OCI-LY7 (cell line): ENCODE measurements around the gene PLIN1. TPM values are rescaled to one million over a fixed set of nuclear protein-coding genes. Genes with fewer than 3 reads are reported as not detected.

Experiments used
- small RNA-seq: library from RNA; depleted of rRNA; stranded (forward); fragments of <200 nt; gene quantifications from one replicate; pipeline ENCODE3, GENCODE V24; 2014
- total RNA-seq, 2 experiments: library from RNA; depleted of rRNA in 1 of 2; stranded (reverse); fragments of >200 nt in 1 of 2; shearing (Covaris generic) in 1 of 2; gene quantifications; 2 replicates each; pipeline ENCODE4 v1.2.3, GENCODE V29; 2014 to 2022

Gene PLIN1
- total RNA-seq, 2 experiments from 2014 or later = 0.19 TPM; not detected in 1

Small RNA genes lying within 50 kb of the gene (small RNA-seq; reads per million reads assigned to genes)
- gene RNU6-132P = 0.16 reads per million

Other genes with a start within 250 kb of the PLIN1 start
- not detected in 2 replicates for gene RHCG, start 182.8 kb downstream of the PLIN1 start, total RNA-seq (2014; rRNA removed; shearing (Covaris generic))
- gene RHCG, start 182.8 kb downstream of the PLIN1 start, total RNA-seq (2022) = not detected in 2 replicates
- gene TICRR, start 103.9 kb downstream of the PLIN1 start, total RNA-seq (2014; rRNA removed; shearing (Covaris generic)) = 25.9 and 26.2 TPM in 2 replicates
- gene TICRR, start 103.9 kb downstream of the PLIN1 start, total RNA-seq (2022) = 42.6 and 44.4 TPM in 2 replicates
- gene KIF7, start 23.9 kb downstream of the PLIN1 start, total RNA-seq (2014; rRNA removed; shearing (Covaris generic)) = not detected in 2 replicates
- 0.10 TPM in 1 of 2 replicates, not detected in the other for gene KIF7, start 23.9 kb downstream of the PLIN1 start, total RNA-seq (2022)
- gene PEX11A, start 11.4 kb upstream of the PLIN1 start, total RNA-seq (2014; rRNA removed; shearing (Covaris generic)) = 2.0 and 2.4 TPM in 2 replicates
- 0.77 and 2.8 TPM in 2 replicates for gene PEX11A, start 11.4 kb upstream of the PLIN1 start, total RNA-seq (2022)
- 0.19 TPM in 1 of 2 replicates, not detected in the other for gene WDR93, start 11.4 kb upstream of the PLIN1 start, total RNA-seq (2014; rRNA removed; shearing (Covaris generic))
- gene WDR93, start 11.4 kb upstream of the PLIN1 start, total RNA-seq (2022) = not detected in 2 replicates
- gene MESP1, start 71.9 kb upstream of the PLIN1 start, total RNA-seq (2014; rRNA removed; shearing (Covaris generic)) = 0.05 and 3.5 TPM in 2 replicates
- gene MESP1, start 71.9 kb upstream of the PLIN1 start, total RNA-seq (2022) = not detected in 2 replicates
- gene MESP2, start 97.0 kb upstream of the PLIN1 start, total RNA-seq (2014; rRNA removed; shearing (Covaris generic)) = not detected in 2 replicates
- gene MESP2, start 97.0 kb upstream of the PLIN1 start, total RNA-seq (2022) = not detected in 2 replicates
- gene ANPEP, start 135.5 kb upstream of the PLIN1 start, total RNA-seq (2014; rRNA removed; shearing (Covaris generic)) = 0.03 and 0.10 TPM in 2 replicates
- 0.29 TPM in 1 of 2 replicates, not detected in the other for gene ANPEP, start 135.5 kb upstream of the PLIN1 start, total RNA-seq (2022)
- gene AP3S2, start 214.6 kb upstream of the PLIN1 start, total RNA-seq (2014; rRNA removed; shearing (Covaris generic)) = 20.8 and 28.5 TPM in 2 replicates
- 30.4 and 37.4 TPM in 2 replicates for gene AP3S2, start 214.6 kb upstream of the PLIN1 start, total RNA-seq (2022)
- gene ARPIN, start 233.6 kb upstream of the PLIN1 start, total RNA-seq (2014; rRNA removed; shearing (Covaris generic)) = not detected in 2 replicates
- not detected in 2 replicates for gene ARPIN, start 233.6 kb upstream of the PLIN1 start, total RNA-seq (2022)